Subcutaneous adipose tissue (tissue), 4 donors: Measurements from ENCODE around the gene TCFL5. TPM values are rescaled to one million over a fixed set of nuclear protein-coding genes. Genes with fewer than 3 reads are reported as not detected.

Experiments used
- total RNA-seq, 4 donors: library from RNA; depleted of rRNA; stranded (reverse); fragments of >200 nt; gene quantifications; one replicate each; pipeline ENCODE4 v1.1.0, GENCODE V29; 2016
- TF ChIP-seq, protein P1 (sequence below): fragments of 450-650 bp; IDR thresholded peaks from one replicate; pipeline ENCODE4 v1.5.1; 2016; ENCODE audit warnings: low read depth, mild to moderate bottlenecking, control low read depth, antibody characterized with exemption, moderate library complexity

The TCFL5 gene
- total RNA-seq, 4 donors from 2014 or later = 7.6 to 13.8 (median 10.8) TPM

- TF ChIP-seq, protein P1, sequence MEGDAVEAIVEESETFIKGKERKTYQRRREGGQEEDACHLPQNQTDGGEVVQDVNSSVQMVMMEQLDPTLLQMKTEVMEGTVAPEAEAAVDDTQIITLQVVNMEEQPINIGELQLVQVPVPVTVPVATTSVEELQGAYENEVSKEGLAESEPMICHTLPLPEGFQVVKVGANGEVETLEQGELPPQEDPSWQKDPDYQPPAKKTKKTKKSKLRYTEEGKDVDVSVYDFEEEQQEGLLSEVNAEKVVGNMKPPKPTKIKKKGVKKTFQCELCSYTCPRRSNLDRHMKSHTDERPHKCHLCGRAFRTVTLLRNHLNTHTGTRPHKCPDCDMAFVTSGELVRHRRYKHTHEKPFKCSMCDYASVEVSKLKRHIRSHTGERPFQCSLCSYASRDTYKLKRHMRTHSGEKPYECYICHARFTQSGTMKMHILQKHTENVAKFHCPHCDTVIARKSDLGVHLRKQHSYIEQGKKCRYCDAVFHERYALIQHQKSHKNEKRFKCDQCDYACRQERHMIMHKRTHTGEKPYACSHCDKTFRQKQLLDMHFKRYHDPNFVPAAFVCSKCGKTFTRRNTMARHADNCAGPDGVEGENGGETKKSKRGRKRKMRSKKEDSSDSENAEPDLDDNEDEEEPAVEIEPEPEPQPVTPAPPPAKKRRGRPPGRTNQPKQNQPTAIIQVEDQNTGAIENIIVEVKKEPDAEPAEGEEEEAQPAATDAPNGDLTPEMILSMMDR = no peak
Measured at GRCh38 chr20:62893700-62894099, 32.1 kb upstream of the TCFL5 start.

DNA sequence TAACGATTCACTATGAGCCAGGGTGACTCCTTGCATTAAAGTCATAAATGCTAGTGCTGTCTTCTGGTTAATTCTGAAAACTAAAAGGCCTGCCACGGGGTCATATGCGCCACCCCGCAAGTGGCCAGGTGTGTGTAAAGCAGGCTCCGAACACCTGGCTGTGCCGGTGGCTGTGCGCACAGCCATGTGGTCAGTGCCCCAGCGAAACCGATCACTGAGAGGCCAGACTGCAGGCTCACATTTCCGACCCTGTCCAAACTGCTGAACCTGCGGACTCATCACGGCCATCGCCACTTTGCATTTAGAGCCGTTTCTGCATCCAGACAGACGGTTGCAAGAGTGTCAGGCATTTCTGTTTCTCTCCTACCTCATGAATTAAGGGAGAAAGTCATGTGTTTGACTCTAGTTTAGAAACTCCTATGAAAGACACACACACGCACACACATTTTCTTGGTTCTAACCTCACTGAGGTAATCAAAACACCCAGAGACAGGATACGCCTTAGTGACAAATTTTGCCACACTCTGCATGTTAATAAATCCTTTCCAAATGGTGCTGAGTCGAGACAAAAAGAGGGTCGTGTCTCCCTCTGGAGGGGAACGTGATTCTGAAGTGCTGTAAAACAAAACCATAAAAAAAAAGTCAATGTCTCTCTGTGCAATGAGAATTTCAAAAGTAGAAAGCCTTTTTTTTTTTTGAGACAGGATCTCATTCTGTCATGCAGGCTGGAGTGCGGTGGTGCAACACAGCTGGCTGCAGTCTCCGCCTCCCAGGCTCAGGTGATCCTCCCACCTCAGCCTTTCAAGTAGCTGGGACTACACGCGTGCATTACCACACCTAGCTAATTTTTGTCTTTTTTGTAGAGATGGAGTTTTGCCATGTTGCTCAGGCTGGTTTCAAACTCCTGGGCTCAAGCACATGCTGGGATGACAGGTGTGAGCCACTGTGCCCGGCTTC lies 31.0 kb upstream of the TCFL5 start:
- TF ChIP-seq, protein P1 = no peak

DNA sequence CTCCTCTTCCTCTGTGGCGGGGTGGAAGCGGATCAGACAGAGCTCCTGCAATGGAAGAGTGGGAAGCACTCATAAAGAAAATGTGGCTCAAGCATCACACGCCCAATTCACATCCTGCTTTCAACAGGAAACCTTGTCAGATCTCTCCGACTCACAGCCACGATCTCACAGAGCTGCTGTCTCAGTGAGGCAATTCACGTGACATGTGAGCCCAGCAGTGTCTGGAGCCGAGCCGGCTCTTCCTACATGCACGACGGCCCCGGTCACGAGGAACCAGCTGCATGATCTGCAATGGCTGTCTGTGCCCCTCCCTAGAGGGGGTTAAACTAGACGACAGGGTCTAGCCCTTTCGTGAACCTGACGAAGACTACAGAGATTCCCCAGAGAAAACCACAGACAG lies 29.5 kb upstream of the TCFL5 start:
- TF ChIP-seq, protein P1 = no peak

GRCh38 chr20:62890444-62890843 lies 28.8 kb upstream of the TCFL5 start:
- TF ChIP-seq, protein P1 = no peak

DNA sequence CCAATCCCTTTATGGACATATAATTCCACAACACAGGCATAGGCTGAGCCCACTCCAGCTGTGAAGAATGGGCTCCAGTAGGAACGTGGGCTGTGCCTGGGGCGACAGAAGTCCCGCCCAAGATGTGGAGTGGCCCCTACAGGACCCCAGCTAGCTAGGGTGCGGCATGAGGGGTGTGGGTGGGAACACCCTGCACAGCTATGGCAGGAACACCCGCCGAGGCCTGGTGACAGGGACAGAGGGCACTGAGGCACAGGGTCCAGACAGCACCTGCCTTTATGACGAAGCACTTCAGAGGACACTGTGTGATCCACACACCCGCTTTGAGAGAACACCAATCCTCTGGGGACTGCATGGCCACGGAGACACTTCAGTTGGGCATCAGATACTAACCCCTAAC lies 28.2 kb upstream of the TCFL5 start:
- TF ChIP-seq, protein P1 = no peak

DNA sequence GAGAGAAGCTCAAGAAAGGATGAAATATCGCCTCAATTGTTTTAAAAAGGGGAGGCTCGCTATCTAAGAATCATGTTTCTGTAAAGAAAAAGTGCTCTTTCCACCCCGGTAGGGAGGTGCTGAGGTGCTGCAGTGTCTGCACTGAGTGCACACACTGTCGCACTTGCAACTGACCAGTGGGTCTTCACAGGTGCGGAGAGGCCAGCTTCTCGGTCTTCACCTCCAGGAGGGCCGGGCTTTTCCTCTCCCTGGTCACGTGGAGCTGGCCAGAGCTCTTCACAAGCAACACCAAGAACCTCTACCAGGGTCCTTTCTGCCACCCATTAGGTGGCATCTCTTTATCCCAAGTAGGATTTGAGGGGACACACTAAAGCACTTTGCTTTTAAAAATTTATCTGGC lies 27.8 kb upstream of the TCFL5 start:
- TF ChIP-seq, protein P1 = no peak

- TF ChIP-seq, protein P1 = no peak
Measured at GRCh38 chr20:62888910-62889309, 27.3 kb upstream of the TCFL5 start.
